Liver (tissue), 9 donors: ENCODE results near the gene ATP11A. TPM values are rescaled to one million over a fixed set of nuclear protein-coding genes. Genes with fewer than 3 reads are reported as not detected.

ENCODE experiments used
- DNase-seq: peaks from one replicate; pipeline ENCODE4 v3.0.0-alpha.2; 2017; ENCODE audit warnings: low spot score
- H3K27ac ChIP-seq, 2 donors: one replicate each; pipeline ENCODE4 v1.7.0; 2013; ENCODE audit warnings: inconsistent platforms in 2 of 2, low read length in 2 of 2, control low read depth in 1 of 2, low read depth in 1 of 2, mild to moderate bottlenecking in 1 of 2
- H3K27me3 ChIP-seq, 4 donors: one replicate each; pipeline versions ENCODE4 v1.6.1 to v1.7.0; 2013; ENCODE audit warnings: low read length in 3 of 4, inconsistent platforms in 1 of 4, mild to moderate bottlenecking in 1 of 4, moderate library complexity in 1 of 4; ENCODE audit not compliant: control insufficient read depth in 4 of 4, insufficient read depth in 4 of 4
- H3K36me3 ChIP-seq, 4 donors: one replicate each; pipeline versions ENCODE4 v1.6.1 to v1.7.0; 2013; ENCODE audit warnings: low read length in 3 of 4, mild to moderate bottlenecking in 3 of 4, low read depth in 1 of 4, moderate library complexity in 1 of 4; ENCODE audit not compliant: control insufficient read depth in 4 of 4, insufficient read depth in 3 of 4
- H3K4me1 ChIP-seq, 4 donors: one replicate each; pipeline versions ENCODE4 v1.6.1 to v1.7.0; 2013; ENCODE audit warnings: low read length in 3 of 4, mild to moderate bottlenecking in 3 of 4, moderate library complexity in 1 of 4; ENCODE audit not compliant: control insufficient read depth in 4 of 4, insufficient read depth in 4 of 4
- H3K4me3 ChIP-seq, 3 donors: one replicate each; pipeline versions ENCODE4 v1.6.1 to v1.7.0; 2013; ENCODE audit warnings: low read length in 3 of 3, control low read depth in 1 of 3, low read depth in 1 of 3, mild to moderate bottlenecking in 1 of 3
- H3K9ac ChIP-seq, 2 donors: one replicate each; pipeline ENCODE4 v1.7.0; 2013; ENCODE audit warnings: low read length in 2 of 2, mild to moderate bottlenecking in 2 of 2, moderate library complexity in 2 of 2, control low read depth in 1 of 2, low read depth in 1 of 2
- H3K9me3 ChIP-seq, 4 donors: one replicate each; pipeline versions ENCODE4 v1.6.1 to v1.7.0; 2013; ENCODE audit warnings: low read length in 3 of 4; ENCODE audit not compliant: control insufficient read depth in 4 of 4
- FOXA1 ChIP-seq: IDR thresholded peaks from 2 replicates; pipeline ENCODE4 v1.6.1; 2016; ENCODE audit warnings: antibody characterized with exemption
- FOXA2 ChIP-seq: IDR thresholded peaks from 2 replicates; pipeline ENCODE4 v1.6.1; 2016; ENCODE audit warnings: antibody characterized with exemption
- MAX ChIP-seq: IDR thresholded peaks from 2 replicates; pipeline ENCODE4 v1.6.1; 2016; ENCODE audit warnings: antibody characterized with exemption
- NR2F2 ChIP-seq: IDR thresholded peaks from 2 replicates; pipeline ENCODE4 v1.6.1; 2016; ENCODE audit warnings: antibody characterized with exemption
- RAD21 ChIP-seq, 2 donors: IDR thresholded peaks; 2 replicates each; pipeline ENCODE4 v1.6.1; 2016; ENCODE audit warnings: antibody characterized with exemption in 2 of 2, mild to moderate bottlenecking in 2 of 2
- REST ChIP-seq: IDR thresholded peaks from 2 replicates; pipeline ENCODE4 v1.6.1; 2016; ENCODE audit warnings: antibody characterized with exemption, mild to moderate bottlenecking
- RXRA ChIP-seq, 2 donors: IDR thresholded peaks; 2 replicates each; pipeline ENCODE4 v1.6.1; 2017 to 2018; ENCODE audit warnings: antibody characterized with exemption in 2 of 2, mild to moderate bottlenecking in 1 of 2
- YY1 ChIP-seq: IDR thresholded peaks from 2 replicates; pipeline ENCODE4 v1.6.1; 2016; ENCODE audit warnings: antibody characterized with exemption, mild to moderate bottlenecking
- ZBTB33 ChIP-seq: IDR thresholded peaks from 2 replicates; pipeline ENCODE4 v1.6.1; 2016; ENCODE audit warnings: antibody characterized with exemption
- WGBS: extraction: QIAGEN DNeasy Blood & Tissue Kit; methylation state at CpG from one replicate; pipeline ENCODE4 v1.1.7; 2013; 5-methylcytosine and 5-hydroxymethylcytosine counted together
- polyA plus RNA-seq, 2 donors: library from polyadenylated mRNA; stranded (reverse) in 1 of 2; unstranded in 1 of 2; fragments of 200-250 nt in 1 of 2; fragments of >200 nt in 1 of 2; fragmentation: Nextera tagmentation in 1 of 2; extraction: Ambion mirVana in 1 of 2; gene quantifications; one replicate each; pipeline versions ENCODE4 v1.2.1 to v1.2.3, GENCODE V29; 2013 to 2015
- total RNA-seq, 2 donors: library from RNA; depleted of rRNA; stranded (reverse); fragments of >200 nt; gene quantifications; one replicate each; pipeline ENCODE4 v1.2.3, GENCODE V29; 2014
- donor health status: healthy.
- donor health status: healthy.
- donor health status: healthy.
- donor health status: healthy.
- donor health status: healthy.

Gene ATP11A
- total and polyA plus RNA-seq, 4 donors, result 8.7 to 27.9 (median 13.8) TPM

GRCh38 chr13:112835796-112836195, 146.0 kb downstream of the ATP11A start (continued):
- no peak for TF ChIP-seq RXRA (IDR thresholded peaks at IDR 0.05)

- no peak for DNase-seq
- Histone ChIP-seq H3K9ac (no peak overlapping the region), H3K27me3 (no peaks in the 10 kb centered on the region), H3K4me3 (no peak overlapping the region), H3K36me3 (peaks cover 11 to 78% (median 35%) of the 10 kb centered on the region in 4 donors), H3K27ac (no peak overlapping the region), H3K4me1 (no peaks in the 10 kb centered on the region), H3K9me3 (no peaks in the 10 kb centered on the region)
- TF ChIP-seq FOXA1 (no peak), REST (no peak), MAX (no peak), YY1 (no peak), ZBTB33 (no peak), NR2F2 (no peak)
- WGBS, result 94% methylated on average over 12 of the region's 12 CpGs
These were observed 147.1 kb downstream of the ATP11A start for GRCh38 chr13:112836940-112837339.

- no peaks in the 10 kb centered on the region for H3K27me3 ChIP-seq
- TF ChIP-seq RAD21 (IDR thresholded peaks at IDR 0.05) (no peak), MAX (no peak), FOXA2 (no peak), YY1 (no peak), NR2F2 (no peak)
- no peak for DNase-seq
- no peaks in the 10 kb centered on the region for H3K9me3 ChIP-seq
- 96% methylated on average over 26 of the region's 26 CpGs for WGBS
- H3K9ac ChIP-seq, result no peak overlapping the region
- H3K4me1 ChIP-seq, result no peaks in the 10 kb centered on the region
- no peak overlapping the region for H3K4me3 ChIP-seq
- H3K27ac ChIP-seq, result no peak overlapping the region
- peaks cover 13 to 77% (median 32%) of the 10 kb centered on the region in 4 donors for H3K36me3 ChIP-seq
These were observed 147.7 kb downstream of the ATP11A start for GRCh38 chr13:112837371-112838037.
